MM.1S (cell line): Measurements from ENCODE around the gene TMEM40.

ENCODE experiments used
- EZH2 ChIP-seq: fragments of 300-600 bp; sonication (generic); optimal IDR thresholded peaks from 2 replicates; pipeline ENCODE3; 2017; ENCODE audit warnings: low read depth, mild to moderate bottlenecking, antibody characterized with exemption, low read length, mixed read lengths
- EZH2phosphoT487 ChIP-seq: fragments of 300-600 bp; sonication (generic); IDR thresholded peaks from 2 replicates; pipeline ENCODE4 v1.6.1; 2018; ENCODE audit warnings: antibody characterized with exemption, low read length
- TF ChIP-seq, protein P1 (sequence below): fragments of 300-600 bp; sonication (generic); IDR thresholded peaks from 2 replicates; pipeline ENCODE4 v1.5.1; 2016; ENCODE audit warnings: antibody characterized with exemption, low read length, mixed read lengths

DNA sequence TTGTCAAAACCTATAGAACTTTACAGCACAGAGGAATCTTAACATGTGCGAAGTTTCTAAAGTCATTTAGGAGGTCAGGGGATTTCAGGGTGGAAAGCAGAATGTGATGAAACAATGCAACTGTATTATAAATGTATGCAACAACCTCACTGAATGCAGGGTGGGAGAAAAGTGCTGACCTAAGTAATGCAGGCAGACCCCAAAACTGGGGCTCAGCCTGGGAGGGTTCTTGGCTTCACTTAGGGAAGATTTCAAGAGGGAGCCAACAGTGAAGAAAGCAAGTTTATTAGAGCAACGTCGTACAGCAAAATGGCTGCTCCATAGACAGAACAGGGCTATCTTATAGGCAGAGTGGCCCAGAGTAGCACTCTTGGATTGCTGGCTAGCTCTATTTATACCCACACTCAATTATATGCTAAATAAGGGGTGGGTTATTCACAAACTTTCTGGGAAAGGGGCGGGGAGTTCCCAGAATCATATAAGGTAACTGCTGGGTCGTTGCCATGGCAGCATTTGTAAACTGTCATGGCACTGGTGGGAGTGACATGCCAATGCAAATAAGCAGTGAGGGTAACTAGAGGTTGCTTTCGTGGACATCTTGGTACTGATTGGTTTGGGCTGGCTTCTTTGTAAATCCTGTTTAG, 23.2 kb upstream of the TMEM40 start:
- TF ChIP-seq, protein P1, sequence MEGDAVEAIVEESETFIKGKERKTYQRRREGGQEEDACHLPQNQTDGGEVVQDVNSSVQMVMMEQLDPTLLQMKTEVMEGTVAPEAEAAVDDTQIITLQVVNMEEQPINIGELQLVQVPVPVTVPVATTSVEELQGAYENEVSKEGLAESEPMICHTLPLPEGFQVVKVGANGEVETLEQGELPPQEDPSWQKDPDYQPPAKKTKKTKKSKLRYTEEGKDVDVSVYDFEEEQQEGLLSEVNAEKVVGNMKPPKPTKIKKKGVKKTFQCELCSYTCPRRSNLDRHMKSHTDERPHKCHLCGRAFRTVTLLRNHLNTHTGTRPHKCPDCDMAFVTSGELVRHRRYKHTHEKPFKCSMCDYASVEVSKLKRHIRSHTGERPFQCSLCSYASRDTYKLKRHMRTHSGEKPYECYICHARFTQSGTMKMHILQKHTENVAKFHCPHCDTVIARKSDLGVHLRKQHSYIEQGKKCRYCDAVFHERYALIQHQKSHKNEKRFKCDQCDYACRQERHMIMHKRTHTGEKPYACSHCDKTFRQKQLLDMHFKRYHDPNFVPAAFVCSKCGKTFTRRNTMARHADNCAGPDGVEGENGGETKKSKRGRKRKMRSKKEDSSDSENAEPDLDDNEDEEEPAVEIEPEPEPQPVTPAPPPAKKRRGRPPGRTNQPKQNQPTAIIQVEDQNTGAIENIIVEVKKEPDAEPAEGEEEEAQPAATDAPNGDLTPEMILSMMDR, result no peak
- no peak for TF ChIP-seq EZH2
- no peak for TF ChIP-seq EZH2phosphoT487
